Urothelium cell line (cell line): ENCODE data around the gene MAP1LC3C.
A peak's percentile ranks its signal among the peaks of the same experiment; 100 is the strongest.
"Not testable (repeated sequence)": the region's sequence is repeated elsewhere in the genome, so short reads cannot be mapped to it uniquely, and the experiment has no call there.

Source experiments
- DNase-seq: peaks from one replicate; pipeline ENCODE4 v3.0.0; 2011; ENCODE audit warnings: low spot score, mixed read lengths
- FAIRE-seq: peaks from 2 replicates; lab custom pipeline; 2011; peaks lifted over from hg19 to GRCh38; lab: Jason Lieb, UNC

MAP1LC3C gene

GRCh38 chr1:241994171-241994570 lies 4.7 kb downstream of the MAP1LC3C start:
- no peak for FAIRE-seq
- DNase-seq = no peak

- DNase-seq (no peak), FAIRE-seq (no peak)
Measured at GRCh38 chr1:241992734-241993133, 6.2 kb downstream of the MAP1LC3C start.

- FAIRE-seq (no peak), DNase-seq (peak; percentile 93)
Measured at GRCh38 chr1:241990040-241990439, 8.9 kb downstream of the MAP1LC3C start.

GRCh38 chr1:241988389-241988930 lies 10.4 kb downstream of the MAP1LC3C start:
- not testable (repeated sequence) for DNase-seq, FAIRE-seq

DNA sequence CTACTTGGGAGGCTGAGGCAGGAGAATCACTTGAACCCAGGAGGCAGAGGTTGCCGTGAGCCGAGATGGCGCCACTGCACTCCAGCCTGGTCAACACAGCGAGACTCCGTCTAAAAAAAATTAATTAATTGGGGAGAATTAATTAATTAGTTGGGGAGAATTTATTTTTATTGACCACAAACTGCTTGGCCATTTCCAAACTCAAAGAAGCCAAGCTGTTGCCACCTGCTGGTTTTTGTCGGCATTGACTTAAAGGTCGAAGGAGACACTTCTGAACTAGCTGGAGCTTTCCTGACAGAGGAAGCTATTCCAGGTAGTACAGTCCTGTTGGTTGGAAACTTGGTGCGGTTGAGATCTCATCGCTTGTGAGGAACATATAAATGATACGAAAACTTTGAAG lies 13.1 kb downstream of the MAP1LC3C start:
- peak; percentile 58 for DNase-seq
- FAIRE-seq = no peak

DNA sequence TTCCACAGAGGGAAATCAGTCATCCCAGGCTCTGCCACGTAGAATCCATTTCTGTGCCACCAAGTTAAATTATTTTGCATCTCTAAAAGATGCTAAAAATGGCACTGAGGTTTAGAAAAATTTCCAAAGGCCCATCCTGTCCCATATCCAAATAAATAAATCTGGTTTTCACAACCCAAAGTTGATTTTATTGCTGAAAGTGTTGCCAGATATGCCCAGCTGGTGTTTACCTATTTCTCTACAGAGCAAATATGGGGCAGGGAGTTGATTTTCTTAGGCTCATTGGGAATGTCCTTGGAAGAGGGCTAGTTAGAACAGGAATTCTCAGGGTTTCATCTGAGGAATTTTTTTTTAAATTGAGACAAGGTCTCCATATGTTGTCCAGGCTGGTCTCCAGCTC lies 19.0 kb downstream of the MAP1LC3C start:
- no peak for FAIRE-seq
- no peak for DNase-seq

DNA sequence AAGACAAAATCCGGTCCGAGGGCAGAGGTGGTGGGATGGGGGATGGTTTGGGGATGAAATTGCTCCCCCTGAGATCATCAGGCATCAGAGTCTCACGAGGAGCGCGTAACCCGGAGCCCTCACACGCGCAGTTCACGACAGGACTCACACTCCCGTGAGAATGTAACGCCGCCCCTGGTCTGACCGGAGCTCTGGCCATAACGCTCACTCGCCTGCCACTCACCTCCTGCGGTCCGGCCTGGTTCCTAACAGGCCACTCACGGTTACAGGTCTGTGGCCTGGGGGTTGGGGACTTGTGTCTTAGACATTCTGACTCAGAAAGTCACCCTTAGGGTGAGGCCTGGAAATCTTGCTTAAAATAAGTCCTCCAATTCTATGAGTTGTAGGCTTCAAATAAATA lies 19.8 kb downstream of the MAP1LC3C start:
- DNase-seq (no peak), FAIRE-seq (no peak)

DNA sequence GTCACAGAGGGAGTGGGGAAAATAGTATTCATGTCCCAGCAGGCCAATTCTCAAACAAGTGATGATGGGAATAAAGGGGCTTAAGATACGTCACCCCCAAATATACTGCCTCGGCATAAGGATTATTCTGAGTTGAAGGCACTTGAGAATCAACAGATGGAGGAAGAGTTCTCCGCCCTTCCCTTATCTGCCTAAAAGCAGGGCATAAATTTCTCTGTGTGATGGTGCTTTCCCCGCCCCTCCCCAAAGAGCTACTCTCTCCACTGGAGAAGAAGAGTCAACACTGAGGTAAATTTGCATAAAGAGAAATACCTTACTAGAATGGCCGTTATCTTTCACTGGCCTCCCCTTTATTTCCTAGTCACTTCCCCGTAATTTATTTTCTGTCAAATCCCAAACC lies 22.7 kb downstream of the MAP1LC3C start:
- no peak for FAIRE-seq
- no peak for DNase-seq

GRCh38 chr1:241972703-241973369 lies 26.1 kb downstream of the MAP1LC3C start:
- DNase-seq = peak; percentile 67
- FAIRE-seq = no peak

DNA sequence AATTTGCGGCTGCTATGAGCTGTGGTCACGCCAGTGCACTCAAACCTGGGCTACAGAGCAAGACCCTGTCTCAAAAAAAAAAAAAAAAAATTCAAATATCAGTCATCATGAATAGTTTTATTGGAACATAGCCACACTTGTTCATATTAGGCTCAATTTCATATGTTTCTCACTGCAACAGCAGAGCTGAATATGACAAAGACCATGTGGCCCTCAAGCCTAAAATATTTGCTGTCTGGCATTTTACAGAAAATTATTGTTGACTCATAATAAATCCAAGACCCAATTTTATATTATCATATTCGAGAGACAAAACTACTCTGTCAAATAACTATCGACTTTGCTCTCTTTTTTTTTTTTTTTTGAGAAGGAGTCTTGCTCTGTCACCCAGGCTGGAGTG lies 30.3 kb downstream of the MAP1LC3C start:
- DNase-seq (no peak), FAIRE-seq (no peak)

GRCh38 chr1:241964550-241965282 lies 34.2 kb downstream of the MAP1LC3C start:
- DNase-seq (no peak), FAIRE-seq (no peak)

DNA sequence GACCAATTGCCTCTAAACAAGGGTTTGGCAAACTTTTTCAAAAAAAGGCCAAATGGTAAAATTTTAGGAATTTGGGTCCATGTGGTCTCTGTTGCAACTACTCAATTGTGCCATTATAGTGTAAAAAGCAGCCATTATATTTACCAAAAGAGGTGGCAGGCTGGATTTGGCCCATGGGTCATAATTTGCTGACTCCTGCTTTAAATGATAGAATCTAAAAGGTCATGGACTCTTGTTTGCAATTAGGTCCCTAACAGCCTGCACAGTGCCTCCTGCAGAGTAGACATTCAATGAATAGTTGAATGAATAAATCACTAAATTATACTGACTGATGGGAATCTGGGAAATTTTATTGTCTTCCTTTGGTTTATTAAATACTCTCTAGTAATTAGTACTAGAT lies 35.2 kb downstream of the MAP1LC3C start:
- FAIRE-seq (no peak), DNase-seq (no peak)

- no peak for FAIRE-seq
- DNase-seq = no peak
Measured at GRCh38 chr1:241962153-241962552, 36.7 kb downstream of the MAP1LC3C start.

- FAIRE-seq = no peak
- no peak for DNase-seq
Measured at GRCh38 chr1:241957692-241958494, 41.0 kb downstream of the MAP1LC3C start, which contains the start of gene BECN2. Gene BECN2 (plus strand): TSS chr1:241957767. CDS start chr1:241957767, 0 bp downstream.

GRCh38 chr1:241950390-241950789 lies 48.5 kb downstream of the MAP1LC3C start:
- FAIRE-seq (no peak), DNase-seq (no peak)

DNA sequence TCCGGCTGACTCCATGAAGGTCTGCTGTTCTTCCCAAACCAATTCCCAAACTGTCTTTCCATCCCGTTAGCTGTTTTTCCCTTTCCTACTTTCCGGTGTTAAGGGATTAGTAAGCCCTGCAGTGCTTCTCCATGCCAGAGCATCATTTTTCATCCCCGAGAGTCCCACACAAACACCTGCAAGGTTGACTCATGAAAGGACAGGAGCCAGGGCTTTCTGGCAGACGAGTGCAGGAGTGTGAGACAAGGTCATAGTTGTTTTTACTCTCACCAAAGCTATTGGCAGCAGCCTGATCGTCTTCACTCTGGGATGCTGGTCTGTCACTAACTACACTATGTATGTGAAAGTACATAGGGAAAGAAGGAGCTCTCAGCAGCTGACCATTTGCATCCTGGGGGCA lies 51.5 kb downstream of the MAP1LC3C start:
- DNase-seq (no peak), FAIRE-seq (no peak)
